HepG2 (cell line): ENCODE measurements around the gene RAB11FIP5. TPM values are rescaled to one million over a fixed set of nuclear protein-coding genes. Genes with fewer than 3 reads are reported as not detected.

Source experiments
- ATAC-seq: fragments of 200-7000 bp; cut with Tn5 transposase; 3 replicates; pipeline ENCODE4 v1.9.1; 2020; ENCODE audit warnings: mild to moderate bottlenecking, moderate library complexity
- BruUV-seq: library from RNA; stranded (reverse); fragments of 400-500 nt; replicated peaks from 2 replicates; lab custom pipeline; 2021; lab: Mats Ljungman, UMichigan
- CTCF ChIA-PET: fragments of 300-600 bp; formaldehyde crosslinking; extraction: SDS; loops from one replicate; lab custom pipeline; 2021; ENCODE audit warnings: low total read pairs, inconsistent platforms, low intra/inter-chr PET ratio; lab: Yijun Ruan, JAX
- POLR2A ChIA-PET: fragments of 350-600 bp; sonication (Branson Sonifier 250); formaldehyde crosslinking; loops from one replicate; lab custom pipeline; 2020; ENCODE audit warnings: antibody characterized with exemption, inconsistent platforms; lab: Yijun Ruan, JAX
- DNase-seq: peaks from one replicate; pipeline ENCODE4 v3.0.0-alpha.2; 2015; ENCODE audit warnings: low spot score
- FAIRE-seq: peaks from 3 replicates; lab custom pipeline; 2011; peaks lifted over from hg19 to GRCh38; lab: Jason Lieb, UNC
- H2AFZ ChIP-seq: one replicate; pipeline ENCODE4 v1.6.1; 2011; ENCODE audit warnings: low read length, inconsistent platforms
- H3K27ac ChIP-seq: fragments of 300-600 bp; 3 replicates; pipeline ENCODE4 v1.8.0; 2011; ENCODE audit warnings: mixed run types, mild to moderate bottlenecking, mixed read lengths, low read length, inconsistent platforms; ENCODE audit not compliant: insufficient read depth; ENCODE audit errors: extremely low read length
- H3K27me3 ChIP-seq, 2 experiments: fragments of 200-600 bp in 1 of 2; 2 replicates in 1 of 2; 3 replicates in 1 of 2; pipeline versions ENCODE4 v1.6.0 to v1.8.0; 2011; ENCODE audit warnings: low read length in 2 of 2, mild to moderate bottlenecking in 2 of 2, moderate library complexity in 2 of 2, inconsistent platforms in 1 of 2; ENCODE audit not compliant: insufficient read depth in 2 of 2, control insufficient read depth in 1 of 2
- H3K36me3 ChIP-seq, 2 experiments: fragments of 200-600 bp in 1 of 2; replicated peaks in 1 of 2; 2 replicates in 1 of 2; 3 replicates in 1 of 2; pipeline versions ENCODE4 v1.5.1 to v1.8.0; 2011; ENCODE audit warnings: low read length in 2 of 2, inconsistent platforms in 1 of 2; ENCODE audit not compliant: insufficient read depth in 2 of 2, control insufficient read depth in 1 of 2
- H3K4me1 ChIP-seq: 2 replicates; pipeline ENCODE4 v1.5.1; 2012; ENCODE audit warnings: low read length, inconsistent platforms; ENCODE audit not compliant: insufficient read depth
- H3K4me2 ChIP-seq: 2 replicates; pipeline ENCODE4 v1.6.0; 2011; ENCODE audit warnings: low read depth, low read length, inconsistent platforms
- H3K4me3 ChIP-seq, 3 experiments: fragments of 200-600 bp in 1 of 3; sonication (generic), shearing (Covaris generic) in 1 of 3; replicated peaks in 1 of 3; 2 replicates each; pipeline ENCODE4 v1.5.1; 2011 to 2016; ENCODE audit warnings: low read length in 3 of 3, inconsistent platforms in 2 of 3, low read depth in 2 of 3, mild to moderate bottlenecking in 2 of 3, control low read depth in 1 of 3, mixed read lengths in 1 of 3; ENCODE audit not compliant: insufficient read depth in 1 of 3
- H3K79me2 ChIP-seq: one replicate; pipeline ENCODE4 v1.6.1; 2011; ENCODE audit warnings: low read length, inconsistent platforms; ENCODE audit not compliant: insufficient read depth
- H3K9ac ChIP-seq: 2 replicates; pipeline ENCODE4 v1.6.0; 2011; ENCODE audit warnings: mild to moderate bottlenecking, low read depth, low read length, inconsistent platforms; ENCODE audit not compliant: insufficient read depth
- H3K9me3 ChIP-seq: 2 replicates; pipeline ENCODE4 v1.5.1; 2012; ENCODE audit warnings: mild to moderate bottlenecking, low read length
- H4K20me1 ChIP-seq: 2 replicates; pipeline ENCODE4 v1.6.0; 2011; ENCODE audit warnings: inconsistent platforms, mild to moderate bottlenecking, low read length, moderate library complexity; ENCODE audit not compliant: insufficient read depth
- ARID3A ChIP-seq: IDR thresholded peaks from 2 replicates; pipeline ENCODE4 v1.6.1; 2012; ENCODE audit warnings: low read depth, low read length, improper control_type of control experiment
- ARNT2 ChIP-seq: sonication (generic); formaldehyde crosslinking; IDR thresholded peaks from 2 replicates; pipeline ENCODE4 v1.8.0; 2022; ENCODE audit warnings: mild to moderate bottlenecking, low read depth, missing genetic modification reagents, moderate library complexity
- CBX1 ChIP-seq: IDR thresholded peaks from one replicate; pipeline ENCODE4 v1.6.1; 2016; ENCODE audit warnings: antibody characterized with exemption, low read depth
- CHD4 ChIP-seq: fragments of 200-600 bp; sonication (generic); IDR thresholded peaks from 2 replicates; pipeline ENCODE4 v1.7.0; 2017; ENCODE audit warnings: mild to moderate bottlenecking, low read length, borderline replicate concordance
- HDAC6 ChIP-seq: fragments of 200-600 bp; sonication (generic); IDR thresholded peaks from 2 replicates; pipeline ENCODE4 v1.7.0; 2017; ENCODE audit warnings: mild to moderate bottlenecking, antibody characterized with exemption, low read length, low read depth
- HIC2 ChIP-seq: sonication (generic); formaldehyde crosslinking; IDR thresholded peaks from 2 replicates; pipeline ENCODE4 v1.9.0; 2022; ENCODE audit warnings: low read depth, missing genetic modification reagents
- HMGA1 ChIP-seq: sonication (generic); formaldehyde crosslinking; conservative IDR thresholded peaks from 2 replicates; pipeline ENCODE4 v1.4.0; 2020; ENCODE audit warnings: missing genetic modification reagents
- MYNN ChIP-seq: sonication (generic); formaldehyde crosslinking; IDR thresholded peaks from 2 replicates; pipeline ENCODE4 v1.4.0; 2020; ENCODE audit warnings: mild to moderate bottlenecking, low read depth, missing genetic modification reagents
- NRL ChIP-seq: sonication (generic); formaldehyde crosslinking; IDR thresholded peaks from 2 replicates; pipeline ENCODE4 v1.5.0; 2020; ENCODE audit warnings: missing genetic modification reagents, mild to moderate bottlenecking, moderate library complexity, borderline replicate concordance
- PCBP2 ChIP-seq: fragments of 200-400 bp; formaldehyde crosslinking; optimal IDR thresholded peaks from 2 replicates; pipeline ENCODE3; 2018; ENCODE audit warnings: low read length, low read depth; ENCODE audit not compliant: poor library complexity, severe bottlenecking
- RNF219 ChIP-seq: sonication (generic); formaldehyde crosslinking; IDR thresholded peaks from 2 replicates; pipeline ENCODE4 v1.5.0; 2020; ENCODE audit warnings: mild to moderate bottlenecking, missing genetic modification reagents
- SMYD3 ChIP-seq: sonication (generic); formaldehyde crosslinking; IDR thresholded peaks from 2 replicates; pipeline ENCODE4 v1.8.1; 2023; ENCODE audit warnings: mild to moderate bottlenecking, missing genetic modification reagents
- THAP11 ChIP-seq: IDR thresholded peaks from 2 replicates; pipeline ENCODE4 v1.6.1; 2016; ENCODE audit warnings: missing biosample characterization, missing genetic modification reagents
- ZNF367 ChIP-seq: sonication (generic); formaldehyde crosslinking; IDR thresholded peaks from 2 replicates; pipeline ENCODE4 v1.4.0; 2020; ENCODE audit warnings: missing genetic modification reagents, borderline replicate concordance
- ZNF552 ChIP-seq: sonication (generic); formaldehyde crosslinking; IDR thresholded peaks from 2 replicates; pipeline ENCODE4 v1.9.0; 2022; ENCODE audit warnings: missing genetic modification reagents, mild to moderate bottlenecking, borderline replicate concordance
- ZSCAN20 ChIP-seq: sonication (generic); formaldehyde crosslinking; IDR thresholded peaks from 2 replicates; pipeline ENCODE4 v1.4.0; 2020; ENCODE audit warnings: missing genetic modification reagents, mild to moderate bottlenecking, borderline replicate concordance
- WGBS: methylation state at CpG from one replicate; pipeline ENCODE4 v1.1.6; 2017; ENCODE audit warnings: low lambda C conversion rate; 5-methylcytosine and 5-hydroxymethylcytosine counted together
- in situ Hi-C: cut with HindIII; loops from 2 replicates; pipeline ENCODE4 v1.10.0; 2017; ENCODE audit warnings: low pct_unique_long_range_greater_than_20kb; ENCODE audit not compliant: extremely low pct_ligation_motif_present
- intact Hi-C: fragments of 100-400 bp; cut with micrococcal nuclease; formaldehyde crosslinking; loops from one replicate; pipeline ENCODE4 v1.10.0; 2022; ENCODE audit not compliant: unreplicated experiment
- polyA plus RNA-seq, 8 experiments: library from polyadenylated mRNA; depleted of rRNA in 3 of 8; stranded (reverse) in 7 of 8; unstranded in 1 of 8; fragments of >200 nt; fragmentation: Illumina TruSeq in 4 of 8; extraction: Trizol in 4 of 8; gene quantifications; 2 replicates each; pipeline versions ENCODE4 v1.2.1 to v1.2.3, GENCODE V29; 2011 to 2016; ENCODE audit warnings: low read depth in 4 of 8, missing spikeins in 1 of 8, mixed read lengths in 1 of 8; ENCODE audit not compliant: insufficient read depth in 1 of 8
- total RNA-seq, 5 experiments: library from RNA; depleted of rRNA; stranded (reverse); fragments of >200 nt; fragmentation: Illumina TruSeq; extraction: Trizol; gene quantifications; 2 replicates each; pipeline ENCODE4 v1.2.3, GENCODE V29; 2016; ENCODE audit warnings: low read depth in 1 of 5

The RAB11FIP5 gene
- total and polyA plus RNA-seq, 2 of the 13 experiments (the other 11 are each of a cell fraction or from before 2014, with no cell fraction given): 9.4 to 22.9 TPM

DNA sequence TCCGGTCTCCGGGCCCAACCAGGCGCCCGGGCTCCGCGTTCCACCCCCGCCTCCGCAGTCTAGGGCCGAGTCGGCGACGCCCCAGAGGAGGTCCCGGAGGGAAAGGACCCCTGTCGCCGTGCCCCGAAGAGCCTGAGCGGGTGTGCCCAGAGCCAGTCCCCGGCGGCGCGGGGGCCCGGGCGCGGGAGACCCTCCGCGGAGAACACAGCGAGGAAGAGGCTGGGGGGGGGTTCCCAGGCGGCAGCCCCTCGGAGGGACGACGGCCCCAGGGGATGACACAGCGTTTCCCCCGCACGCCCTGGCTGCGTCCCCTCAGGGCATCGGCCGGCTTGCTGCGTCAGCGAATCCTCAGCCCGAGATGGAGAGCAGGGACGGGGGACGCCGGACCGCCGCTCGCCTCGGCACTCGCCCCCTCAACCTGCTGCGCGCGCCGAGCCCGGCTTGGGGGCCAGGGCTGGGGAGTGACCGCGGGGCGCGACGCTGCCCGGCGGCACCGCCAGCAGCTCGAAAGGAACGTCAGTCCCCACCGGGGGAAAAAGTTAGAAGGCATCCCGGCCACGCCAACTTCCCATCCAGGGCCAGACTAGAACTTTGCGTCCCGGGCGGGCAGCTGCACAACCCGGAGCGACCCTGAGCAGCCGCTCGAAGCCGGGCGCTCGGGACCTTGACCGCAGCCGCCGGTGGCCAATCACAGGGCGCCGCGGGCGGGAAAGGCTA lies 41.9 kb downstream of the RAB11FIP5 start:
- POLR2A ChIA-PET: interaction anchor here (0.7 to 2.7 kb wide), 25 partner anchors 7 to 183 kb away, joined by 3 to 35 read pairs (median 4); partner anchors contain the start of genes PRADC1 and RAB11FIP5
- H3K79me2 ChIP-seq: peaks cover 50% of the 10 kb centered on the region
- 1% methylated on average over 27 of the region's 83 CpGs for WGBS
- TF ChIP-seq NRL (CRISPR knock-in tag) (no peak; the same call in 1 of the 2 replicates), THAP11 (CRISPR knock-in tag) (no peak), HMGA1 (CRISPR knock-in tag) (no peak), SMYD3 (CRISPR knock-in tag) (no peak), ZNF367 (CRISPR knock-in tag) (peak; percentile 52; the same call in 1 of the 2 replicates), CBX1 (no peak), ZSCAN20 (CRISPR knock-in tag) (0 out of 2 replicates have a peak, but pooled peaks have one; percentile 73), HIC2 (peak; percentile 10; the same call in 1 of the 2 replicates), PCBP2 (no peak), RNF219 (CRISPR knock-in tag) (peak; percentile 87; the same call in 1 of the 2 replicates), HDAC6 (no peak), ZNF552 (CRISPR knock-in tag) (peak; percentile 58; the same call in 1 of the 2 replicates), ARID3A (no peak), ARNT2 (CRISPR knock-in tag) (peak; percentile 6), MYNN (CRISPR knock-in tag) (no peak; the same call in 1 of the 2 replicates), CHD4 (no peak)

More for the DNA sequence above, 41.9 kb downstream of the RAB11FIP5 start:
- ATAC-seq (peak; percentile 31), DNase-seq (no peak), FAIRE-seq (no peak)
- H3K27me3 ChIP-seq: no peaks in the 10 kb centered on the region; a peak in 1 of 5 replicates
- CTCF ChIA-PET: interaction anchor here (1.4 kb wide), 1 partner anchor 78 kb away, joined by 4 read pairs; no protein-coding TSS in a partner anchor
- H3K4me1 ChIP-seq: peaks cover 60% of the 10 kb centered on the region
- peak overlapping the region; percentile 89 for H3K27ac ChIP-seq
- peak overlapping the region; percentile 81 to 98 (median 95) for H3K4me3 ChIP-seq
- H2AFZ ChIP-seq: no peak overlapping the region
- H3K36me3 ChIP-seq: peaks cover 3% of the 10 kb centered on the region in 2 experiments; a peak in 4 of 5 replicates
- intact Hi-C loops (loop anchor here (1.0 to 2.0 kb wide), 3 partner anchors 50 to 78 kb away; no protein-coding TSS in a partner anchor), in situ Hi-C loops (no loop called here)
- BruUV-seq: no TSS peak
- H3K4me2 ChIP-seq: peak overlapping the region; percentile 99
- H3K9ac ChIP-seq: peak overlapping the region; percentile 93
- peaks cover 9% of the 10 kb centered on the region for H4K20me1 ChIP-seq
- H3K9me3 ChIP-seq: no peaks in the 10 kb centered on the region
